HG02970 (cell line): ENCODE measurements around the gene KIF17.

Experiments
- ATAC-seq: cut with Tn5 transposase; IDR thresholded peaks from one replicate; pipeline ENCODE4 v1.9.1; 2021; ENCODE audit warnings: mild to moderate bottlenecking, moderate library complexity, moderate number of reproducible peaks; ENCODE audit not compliant: unreplicated experiment, low FRiP score

KIF17 gene

GRCh38 chr1:20712215-20712577, 5.6 kb downstream of the KIF17 start:
- no peak for ATAC-seq

DNA sequence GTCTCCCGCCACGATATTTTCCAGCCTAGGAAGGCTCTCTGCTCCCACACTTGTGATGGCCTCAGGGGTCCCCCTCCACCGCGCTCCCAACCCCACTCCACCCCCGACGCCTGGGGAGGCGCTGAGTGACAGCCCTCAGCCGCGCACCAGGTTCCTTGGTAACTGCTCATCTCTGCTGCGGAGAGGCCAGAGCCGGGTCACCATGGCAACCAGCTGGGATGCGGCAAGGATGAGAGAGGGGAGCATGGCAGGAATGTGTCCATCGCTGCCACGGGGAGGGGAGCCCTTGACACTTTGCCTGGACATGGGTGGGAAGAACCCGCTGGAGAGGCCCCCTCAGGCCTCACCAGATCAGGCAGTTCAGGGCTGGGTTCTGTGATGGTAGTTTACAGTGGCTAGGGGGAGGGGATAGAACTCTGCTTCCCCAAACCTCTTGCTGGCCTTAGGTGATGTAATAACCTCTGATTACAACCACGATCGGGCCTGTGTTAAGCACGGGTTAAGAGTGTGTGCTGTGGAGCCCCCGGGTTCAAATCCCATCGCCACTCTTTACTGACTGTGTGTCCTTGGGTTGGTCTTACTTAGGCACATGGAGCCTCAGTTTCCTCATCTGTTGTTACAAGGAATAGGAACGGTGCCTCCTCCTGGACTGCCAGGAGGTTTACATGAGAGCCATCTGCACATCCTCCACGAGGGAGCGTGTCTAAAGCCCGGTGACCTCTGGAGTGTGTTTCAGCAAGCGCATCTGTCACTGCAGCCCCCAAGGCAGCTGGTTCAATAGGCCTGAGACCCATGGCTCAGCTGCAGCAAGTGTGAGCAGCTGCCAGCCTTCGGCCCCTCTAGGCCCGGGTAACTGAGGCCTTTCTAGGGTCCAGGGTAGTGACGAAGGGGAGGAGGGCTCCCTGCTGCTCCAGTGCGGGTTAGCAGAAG, 6.3 kb downstream of the KIF17 start:
- ATAC-seq: no peak

DNA sequence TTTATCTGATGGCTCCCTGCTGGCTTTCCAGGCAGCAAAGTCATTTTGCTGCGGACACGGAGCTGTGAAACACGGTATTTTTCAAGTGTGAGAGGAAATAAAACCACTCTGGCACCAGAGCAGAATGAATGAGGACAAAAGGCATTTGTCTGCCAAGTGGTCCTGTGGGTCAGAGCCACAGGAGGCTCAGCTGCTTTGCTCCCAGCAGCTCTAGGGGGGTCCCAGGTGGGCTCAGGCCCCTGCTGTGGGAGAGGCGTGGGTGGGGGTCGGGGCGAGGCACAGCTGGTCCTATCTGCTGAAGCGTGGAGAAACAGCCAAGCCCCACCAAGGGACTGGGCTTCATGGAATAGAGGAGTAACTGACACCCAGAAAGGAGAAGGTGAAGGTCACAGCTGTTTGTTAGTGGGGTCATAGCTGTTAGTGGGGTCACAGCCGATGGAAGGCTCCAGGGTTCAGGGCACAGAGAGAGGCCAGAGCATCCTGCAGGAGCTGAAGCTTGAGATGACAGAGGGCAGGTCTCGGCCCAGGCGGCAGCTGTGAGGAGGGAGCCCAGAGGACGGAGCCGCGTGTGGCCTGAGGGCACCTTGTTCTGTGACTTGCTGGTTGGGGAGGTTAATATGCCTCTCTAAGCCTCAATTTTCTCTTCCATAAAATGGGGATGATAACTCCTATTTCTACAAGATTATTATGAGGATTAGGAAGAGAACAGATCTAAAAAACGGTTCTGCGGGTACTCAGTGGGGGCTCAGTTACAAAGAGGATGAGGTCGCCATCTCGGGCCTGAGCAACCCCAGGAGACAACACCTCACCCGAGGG, 7.1 kb downstream of the KIF17 start:
- ATAC-seq: no peak

GRCh38 chr1:20709868-20710267, 7.9 kb downstream of the KIF17 start:
- no peak for ATAC-seq

DNA sequence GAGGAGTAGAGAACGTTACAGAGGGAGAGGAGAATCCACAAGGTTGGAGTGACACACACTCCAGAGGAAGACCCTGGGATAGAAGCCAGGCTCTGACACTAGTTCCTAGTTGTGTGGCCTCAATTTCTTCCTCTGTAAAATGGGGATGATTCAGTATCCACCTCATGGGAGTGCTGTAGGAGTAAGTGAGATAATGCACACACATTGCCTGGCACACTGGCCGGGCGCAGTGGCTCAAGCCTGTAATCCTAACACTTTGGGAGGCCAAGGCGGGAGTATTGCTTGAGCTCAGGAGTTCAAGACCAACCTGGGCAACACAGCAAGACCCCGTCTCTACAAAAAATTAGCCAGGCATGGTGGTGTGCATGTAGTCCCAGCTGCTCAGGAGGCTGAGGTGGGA, 8.9 kb downstream of the KIF17 start:
- ATAC-seq: no peak

- ATAC-seq: no peak
Measured at GRCh38 chr1:20708057-20708456, 9.8 kb downstream of the KIF17 start.

- ATAC-seq: no peak
Measured at GRCh38 chr1:20706841-20707240, 11.0 kb downstream of the KIF17 start.

DNA sequence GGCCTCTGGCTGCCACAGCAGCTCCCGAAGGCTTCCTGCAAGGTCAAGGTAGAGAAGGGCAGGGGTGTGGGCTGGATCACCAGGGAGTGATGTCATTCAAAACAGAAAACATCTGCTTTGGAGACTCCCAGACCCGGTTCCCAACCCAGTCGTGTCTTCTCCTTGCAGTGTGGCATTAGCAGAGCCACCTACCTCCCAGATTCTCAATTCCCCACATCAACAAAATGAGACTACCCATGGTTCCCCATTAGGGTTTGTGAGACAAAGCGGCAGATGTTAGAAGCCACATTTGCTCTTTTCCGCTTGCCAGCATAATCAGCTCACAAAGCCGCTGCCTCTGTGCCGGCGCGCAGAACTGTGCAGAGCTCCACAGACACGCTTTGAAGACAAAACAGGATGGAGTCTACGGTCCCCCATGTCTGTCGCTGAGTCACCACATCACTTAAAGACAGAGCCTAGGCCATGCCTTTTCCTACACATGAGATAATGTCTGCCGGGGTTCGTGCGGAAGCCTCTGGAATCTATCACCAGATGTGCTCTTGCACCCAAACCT, 12.5 kb downstream of the KIF17 start:
- ATAC-seq: no peak

- ATAC-seq: no peak
Measured at GRCh38 chr1:20704390-20705202, 13.2 kb downstream of the KIF17 start.

DNA sequence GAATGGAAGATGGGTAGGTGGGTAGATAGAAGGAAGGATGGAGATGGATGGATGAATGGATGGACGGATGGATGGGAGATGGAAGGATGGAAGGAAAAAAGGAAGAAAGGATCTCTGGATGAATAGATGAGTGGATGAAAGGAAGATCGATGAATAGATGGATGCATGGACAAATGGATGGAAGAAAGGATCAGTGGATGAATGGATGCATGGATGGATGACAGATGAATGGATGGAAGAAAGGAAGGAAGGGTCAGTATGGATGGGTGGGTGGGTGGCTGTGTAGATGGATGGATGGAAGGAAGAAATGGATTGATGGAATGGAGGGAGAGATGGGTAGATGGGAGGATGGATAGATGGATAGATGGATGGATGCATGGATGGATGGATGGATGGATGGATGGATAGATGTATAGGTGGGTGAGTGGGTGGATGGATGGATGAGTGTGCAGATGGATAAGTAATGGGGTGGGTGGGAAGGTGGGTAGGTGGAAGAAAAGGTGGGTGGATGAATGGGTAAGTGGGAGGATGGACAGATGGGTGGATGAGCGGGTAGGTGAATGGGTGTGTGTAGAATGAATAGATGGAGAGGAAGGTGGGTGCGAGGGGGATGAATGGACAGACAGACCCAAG, 14.6 kb downstream of the KIF17 start:
- no peak for ATAC-seq

- no peak for ATAC-seq
Measured at GRCh38 chr1:20702416-20702815, 15.4 kb downstream of the KIF17 start.

- no peak for ATAC-seq
Measured at GRCh38 chr1:20701847-20702246, 16.0 kb downstream of the KIF17 start.

GRCh38 chr1:20701446-20701845, 16.4 kb downstream of the KIF17 start:
- ATAC-seq: no peak

GRCh38 chr1:20700636-20701215, 17.1 kb downstream of the KIF17 start:
- no peak for ATAC-seq

DNA sequence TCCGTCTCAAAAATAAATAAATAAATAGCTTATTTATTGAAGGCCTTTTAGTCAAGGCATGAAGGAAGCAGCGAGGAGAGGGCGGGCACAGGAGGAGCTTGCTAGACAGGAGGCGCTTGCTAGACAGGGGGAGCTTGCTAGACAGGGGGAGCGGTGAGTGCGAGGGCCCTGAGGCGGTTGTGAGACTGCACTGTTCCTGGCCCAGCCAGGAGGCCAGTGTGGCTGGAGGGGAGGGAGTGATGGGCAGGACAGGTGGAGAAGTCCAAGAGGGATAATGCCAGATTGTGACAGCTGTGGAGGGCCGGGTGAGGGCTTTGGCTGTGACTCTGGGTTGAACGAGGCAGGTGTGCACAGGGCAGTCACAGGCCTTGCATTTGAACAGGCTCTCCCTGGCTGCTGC, 18.2 kb downstream of the KIF17 start:
- ATAC-seq: no peak

- no peak for ATAC-seq
Measured at GRCh38 chr1:20698195-20698910, 19.5 kb downstream of the KIF17 start.

DNA sequence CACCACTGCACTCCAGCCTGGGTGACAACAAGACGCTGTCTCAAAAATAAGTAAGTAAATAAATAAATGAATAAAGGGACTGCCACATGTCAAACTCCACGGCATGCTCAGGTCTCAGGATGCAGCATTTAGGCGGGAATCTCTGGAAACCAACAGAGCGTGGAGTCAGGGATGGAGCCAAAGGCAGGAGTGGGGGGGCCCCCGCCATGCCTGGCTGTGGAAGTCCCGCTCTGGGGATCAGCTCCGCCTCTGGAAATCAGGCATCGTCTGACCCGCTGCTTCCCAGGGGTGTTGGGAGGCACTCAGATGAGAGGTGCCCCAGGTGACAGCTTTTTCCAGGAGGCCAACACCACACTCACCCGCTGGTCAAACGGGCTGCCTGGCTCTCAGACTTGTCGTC, 20.2 kb downstream of the KIF17 start:
- no peak for ATAC-seq

- peak; percentile 51 for ATAC-seq
Measured at GRCh38 chr1:20696397-20697333, 21.1 kb downstream of the KIF17 start.
